GM21367 (cell line): ENCODE results near the gene IFI30.

ENCODE experiments used
- ATAC-seq: cut with Tn5 transposase; IDR thresholded peaks from one replicate; pipeline ENCODE4 v1.9.1; 2021; ENCODE audit not compliant: unreplicated experiment

Gene IFI30

DNA sequence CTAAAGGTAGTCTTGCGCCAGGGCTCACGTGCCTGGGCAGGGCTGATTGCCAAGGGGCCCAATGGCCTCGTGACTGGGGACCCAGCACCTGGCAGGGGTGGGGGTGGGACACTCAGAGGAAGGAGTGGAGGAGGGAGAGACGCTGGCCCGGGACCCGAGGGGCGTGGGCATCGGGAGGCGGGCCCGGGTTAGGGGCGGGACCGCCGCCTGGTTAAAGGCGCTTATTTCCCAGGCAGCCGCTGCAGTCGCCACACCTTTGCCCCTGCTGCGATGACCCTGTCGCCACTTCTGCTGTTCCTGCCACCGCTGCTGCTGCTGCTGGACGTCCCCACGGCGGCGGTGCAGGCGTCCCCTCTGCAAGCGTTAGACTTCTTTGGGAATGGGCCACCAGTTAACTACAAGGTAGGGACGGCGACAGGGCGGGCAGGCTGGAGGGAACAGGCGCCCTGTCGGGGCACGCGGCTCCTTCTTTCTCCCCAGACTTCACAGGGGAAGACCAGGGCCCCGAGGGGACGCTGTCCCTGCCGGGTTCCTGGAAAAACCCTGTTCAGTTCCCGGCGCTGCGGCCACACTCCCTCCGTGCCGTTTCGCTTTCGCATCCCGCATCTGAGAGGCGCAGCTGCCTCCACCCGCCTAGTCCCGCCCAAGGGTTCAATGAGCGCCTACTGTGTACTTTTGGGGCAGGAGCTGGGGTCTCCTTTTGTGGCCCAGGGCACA is at the start of gene IFI30:
Gene IFI30, plus strand, starts transcription at position 242 of the 717 bp plus-strand sequence. Its CDS starts 29 bp downstream, at position 271.
- ATAC-seq, result peak; percentile 26

DNA sequence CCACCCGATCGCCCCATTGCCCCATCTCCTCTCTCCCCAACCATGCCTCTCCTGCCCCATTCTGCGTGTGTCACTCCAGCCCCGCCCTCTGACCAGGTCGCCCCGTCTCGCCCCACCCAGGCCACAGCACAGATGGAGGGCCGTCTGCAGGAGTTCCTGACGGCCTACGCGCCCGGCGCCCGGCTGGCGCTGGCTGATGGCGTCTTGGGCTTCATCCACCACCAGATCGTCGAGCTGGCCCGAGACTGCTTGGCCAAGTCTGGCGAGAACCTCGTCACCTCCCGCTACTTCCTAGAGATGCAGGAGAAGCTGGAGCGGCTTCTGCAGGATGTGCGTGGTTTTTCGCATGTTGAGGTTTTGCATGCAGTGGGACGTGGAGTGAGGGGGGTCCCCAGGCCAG is 49.8 kb upstream of the IFI30 start:
- ATAC-seq, result no peak

DNA sequence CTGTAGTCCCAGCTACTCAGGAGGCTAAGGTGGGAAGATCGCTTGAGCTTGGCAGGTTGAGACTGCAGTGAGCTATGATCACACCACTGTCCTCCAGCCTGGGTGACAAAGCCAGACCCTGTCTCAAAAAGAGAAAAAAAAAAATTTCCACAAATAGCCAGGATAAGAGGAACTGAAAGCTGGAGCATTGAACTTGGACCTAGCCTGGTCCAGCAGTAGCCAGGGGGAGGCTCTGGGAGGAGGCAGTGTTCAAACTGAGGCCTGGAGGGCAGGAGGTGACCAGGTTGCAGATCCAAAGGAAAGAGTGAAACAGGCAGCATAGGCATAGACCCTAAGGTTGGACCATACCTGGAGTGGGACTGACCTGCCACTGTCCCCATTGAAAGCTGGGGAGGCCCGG is 47.5 kb upstream of the IFI30 start:
- ATAC-seq, result no peak

DNA sequence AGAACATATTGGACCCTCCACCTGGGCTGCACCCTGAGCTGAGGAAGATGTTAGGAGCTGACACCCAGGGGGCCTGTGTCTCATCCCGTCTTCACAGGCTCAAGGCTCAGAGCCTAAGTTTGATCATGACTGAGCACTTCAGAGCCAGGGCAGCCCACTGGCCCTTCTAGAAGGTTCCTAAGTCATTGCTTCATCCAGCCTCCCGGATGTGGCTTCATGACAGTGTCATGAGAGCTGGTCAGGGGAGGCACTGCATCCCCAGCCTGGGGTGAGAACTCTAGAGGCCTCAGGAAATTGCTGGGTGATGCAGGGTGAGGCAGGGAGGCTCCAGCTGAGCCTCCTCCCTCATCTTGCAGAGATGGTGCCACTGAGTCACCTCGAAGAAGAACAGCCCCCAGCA is 45.6 kb upstream of the IFI30 start:
- no peak for ATAC-seq

DNA sequence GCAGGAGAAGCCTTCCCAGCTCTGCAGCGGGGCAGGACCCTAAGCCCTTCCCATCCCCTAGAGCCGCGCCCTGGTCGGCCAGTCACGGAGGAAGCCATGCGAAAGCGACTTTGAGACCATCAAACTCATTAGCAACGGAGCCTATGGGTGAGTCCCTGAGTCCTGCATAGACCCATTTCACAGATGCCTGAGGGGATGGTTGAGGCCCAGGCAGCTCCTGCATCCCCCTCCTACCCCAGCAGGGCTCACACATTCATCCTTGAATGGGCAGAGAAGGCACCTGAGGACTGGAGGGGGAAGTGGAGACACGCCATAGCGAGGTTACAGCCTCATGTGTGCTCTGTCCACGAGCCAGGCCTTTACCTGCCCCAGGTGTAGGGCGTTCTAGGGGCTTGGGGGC is 44.8 kb upstream of the IFI30 start:
- ATAC-seq, result no peak

DNA sequence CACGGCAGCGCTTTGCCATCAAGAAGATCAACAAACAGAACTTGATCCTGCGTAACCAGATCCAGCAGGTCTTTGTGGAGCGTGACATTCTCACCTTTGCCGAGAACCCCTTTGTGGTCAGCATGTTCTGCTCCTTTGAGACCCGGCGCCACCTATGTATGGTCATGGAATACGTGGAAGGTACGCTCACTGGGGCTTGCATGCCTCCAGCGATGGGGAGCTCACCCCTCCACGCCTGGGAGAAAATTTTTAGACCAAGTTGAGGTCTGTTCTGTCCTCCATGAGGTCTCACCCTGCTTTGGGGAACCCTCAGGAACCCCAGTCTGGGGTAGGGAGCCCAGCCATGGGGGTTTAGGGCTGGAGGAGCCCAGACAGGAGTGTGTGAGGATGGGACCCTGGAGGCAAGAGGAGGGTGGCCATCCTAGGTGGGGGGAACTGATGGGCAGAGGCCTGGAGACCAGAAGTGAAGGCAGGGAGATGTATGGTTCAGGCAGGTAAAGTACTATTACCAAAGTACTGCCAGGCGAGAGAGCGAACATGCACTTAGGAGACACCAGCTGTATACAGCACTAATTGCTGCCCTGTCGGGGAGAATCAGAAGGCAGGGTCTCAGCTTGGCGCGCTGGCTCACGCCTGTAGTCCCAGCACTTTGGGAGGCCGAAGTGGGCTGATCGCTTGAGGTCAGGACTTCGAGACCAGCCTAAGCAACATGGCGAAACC is 42.9 kb upstream of the IFI30 start:
- no peak for ATAC-seq

DNA sequence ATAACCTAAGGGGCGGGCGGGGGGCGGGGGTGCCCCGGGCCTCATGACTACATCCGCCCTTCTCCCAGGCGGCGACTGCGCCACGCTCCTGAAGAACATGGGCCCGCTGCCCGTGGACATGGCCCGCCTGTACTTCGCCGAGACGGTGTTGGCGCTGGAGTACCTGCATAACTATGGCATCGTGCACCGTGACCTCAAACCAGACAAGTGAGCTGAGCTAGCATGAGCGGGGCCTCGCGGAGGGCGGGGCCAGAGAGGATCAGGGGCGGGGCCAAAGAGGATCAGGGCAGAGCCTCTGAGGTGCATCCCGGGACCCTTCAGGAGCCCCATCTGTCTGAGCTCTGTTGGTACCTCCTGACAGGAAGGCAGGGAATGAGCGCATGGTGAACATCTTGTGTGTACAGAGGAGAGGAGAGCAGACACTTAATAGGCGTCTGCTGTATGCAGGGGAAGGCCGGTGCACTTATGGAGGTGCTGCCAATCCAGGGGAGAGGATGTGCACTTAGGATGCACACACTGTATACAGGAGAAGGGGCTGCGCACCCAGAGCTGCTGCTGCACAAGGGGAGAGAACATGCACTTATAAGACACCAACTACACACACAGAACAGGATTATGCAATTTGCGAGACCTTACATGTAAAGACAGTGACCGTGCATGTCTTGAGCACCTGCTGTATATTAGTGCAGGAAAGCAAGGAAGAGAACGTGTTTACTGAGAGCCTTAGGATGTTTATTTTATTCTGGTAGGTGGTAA is 41.6 kb upstream of the IFI30 start:
- no peak for ATAC-seq

DNA sequence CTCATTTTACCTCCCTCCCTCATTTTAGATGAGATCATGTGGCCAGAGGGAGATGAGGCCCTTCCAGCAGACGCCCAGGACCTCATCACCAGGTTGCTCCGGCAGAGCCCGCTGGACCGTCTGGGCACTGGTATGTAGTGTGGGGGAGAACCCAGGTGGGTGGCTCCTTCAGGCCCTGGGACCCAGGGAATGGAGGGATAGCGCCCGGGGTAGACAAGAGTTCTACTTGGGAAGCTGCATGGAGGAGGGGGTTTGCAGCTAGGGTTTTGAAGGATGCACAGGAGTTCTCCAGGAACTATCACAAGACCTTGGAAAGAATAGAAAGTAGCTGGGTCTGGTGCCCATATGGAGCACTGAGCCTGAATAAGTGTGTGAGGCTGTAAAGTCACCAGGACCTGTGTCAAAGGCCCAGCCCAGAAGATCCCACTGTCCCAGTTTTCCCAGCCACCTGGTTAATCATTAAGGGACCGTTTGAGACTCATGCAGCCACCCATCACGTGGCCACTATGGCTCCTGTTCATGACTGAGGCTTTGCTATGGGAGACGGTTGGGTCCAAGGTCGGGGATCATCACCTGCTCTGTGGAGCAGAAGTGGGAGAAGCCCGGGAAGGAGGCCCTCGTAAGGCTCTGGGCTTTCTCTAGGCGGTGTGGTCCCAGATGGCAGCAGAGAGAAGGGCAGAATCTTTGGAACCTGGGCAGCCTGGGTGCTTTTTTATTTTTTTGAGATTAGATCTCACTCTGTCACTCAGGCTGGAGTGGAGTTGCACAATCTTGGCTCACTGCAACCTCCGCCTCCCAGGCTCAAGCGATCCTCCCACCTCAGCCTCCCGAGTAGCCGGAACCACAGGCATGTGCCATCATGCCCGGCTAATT is 37.7 kb upstream of the IFI30 start:
- ATAC-seq, result no peak

DNA sequence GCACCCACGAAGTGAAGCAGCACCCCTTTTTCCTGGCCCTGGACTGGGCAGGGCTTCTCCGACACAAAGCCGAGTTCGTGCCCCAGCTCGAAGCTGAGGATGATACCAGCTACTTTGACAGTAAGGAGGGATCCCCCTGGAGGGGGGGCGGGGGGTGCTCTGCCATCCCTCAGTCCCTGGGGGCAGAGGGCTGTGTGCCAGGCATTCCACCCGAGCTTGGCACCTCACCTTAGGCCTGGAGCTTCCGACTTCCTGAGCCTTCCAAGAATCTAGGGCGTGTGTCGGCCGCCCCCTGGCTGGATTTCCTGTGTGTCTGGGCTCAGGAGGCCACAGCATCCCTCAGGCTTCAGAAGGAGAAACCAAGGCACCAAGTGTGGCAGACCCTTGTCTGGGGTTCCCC is 36.4 kb upstream of the IFI30 start:
- no peak for ATAC-seq

DNA sequence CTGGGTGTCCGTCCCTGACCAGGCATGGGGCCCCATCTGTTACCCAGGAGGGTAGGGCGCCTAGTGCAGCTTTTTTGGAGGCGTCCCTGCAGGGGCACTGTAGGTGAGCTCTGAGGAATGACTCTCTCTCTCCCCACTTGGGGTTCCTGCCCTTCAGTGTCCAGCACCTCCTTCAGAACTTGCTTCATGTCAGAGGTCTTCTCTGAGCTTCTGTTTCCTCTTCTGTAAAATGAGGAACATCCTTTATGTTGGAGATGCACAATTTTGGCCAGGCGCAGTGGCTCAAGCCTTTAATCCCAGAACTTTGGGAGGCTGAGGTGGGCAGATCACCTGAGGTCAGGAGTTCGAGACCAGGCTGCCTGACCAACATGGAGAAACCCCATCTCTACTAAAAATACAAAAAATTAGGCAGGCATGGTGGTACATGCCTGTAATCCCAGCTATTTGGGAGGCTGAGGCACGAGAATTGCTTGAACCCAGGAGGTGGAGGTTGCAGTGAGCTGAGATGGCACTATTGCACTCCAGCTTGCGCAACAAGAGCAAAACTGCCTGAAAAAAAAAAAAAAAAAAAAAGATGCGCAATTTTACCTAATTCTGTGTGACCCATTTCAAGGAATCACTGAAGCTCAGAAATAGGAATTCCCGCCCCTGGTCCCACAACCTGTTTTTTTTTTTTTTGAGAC is 35.8 kb upstream of the IFI30 start:
- no peak for ATAC-seq

DNA sequence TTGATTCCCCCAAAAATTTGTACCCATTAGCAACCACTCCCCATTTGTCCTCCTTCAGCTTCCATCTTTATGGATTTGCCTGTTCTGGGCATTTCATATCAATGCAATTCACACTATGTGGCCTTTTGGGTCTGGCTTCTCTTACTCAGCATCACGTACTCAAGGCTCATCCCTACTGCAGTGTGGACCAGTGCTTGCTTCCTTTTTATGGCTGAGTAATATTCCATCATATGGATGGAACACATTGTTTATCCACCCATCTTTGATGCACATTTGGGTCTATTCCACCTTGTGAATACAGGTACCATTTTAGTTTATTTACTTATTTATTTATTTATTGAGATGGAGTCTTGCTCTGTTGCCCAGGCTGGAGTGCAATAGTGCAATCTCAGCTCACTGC is 33.1 kb upstream of the IFI30 start:
- ATAC-seq, result no peak

DNA sequence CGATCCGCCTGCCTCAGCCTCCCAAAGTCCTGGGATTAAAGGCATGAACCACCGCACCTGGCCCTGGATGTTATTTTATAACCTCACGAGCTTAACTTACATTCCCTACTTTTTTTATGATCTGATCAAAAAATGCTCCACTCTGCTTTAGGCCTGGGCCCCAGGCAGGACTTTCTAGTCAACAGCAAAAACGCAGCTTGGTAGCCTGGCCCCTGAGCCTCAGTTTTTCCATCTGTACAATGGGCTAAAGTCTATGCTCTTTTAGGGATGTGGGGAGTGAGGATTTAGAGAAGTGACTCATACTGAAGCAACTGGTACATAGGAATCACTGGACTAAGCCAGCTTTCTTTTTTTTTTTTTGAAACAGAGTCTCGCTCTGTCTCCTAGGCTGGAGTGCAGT is 32.6 kb upstream of the IFI30 start:
- ATAC-seq, result no peak

DNA sequence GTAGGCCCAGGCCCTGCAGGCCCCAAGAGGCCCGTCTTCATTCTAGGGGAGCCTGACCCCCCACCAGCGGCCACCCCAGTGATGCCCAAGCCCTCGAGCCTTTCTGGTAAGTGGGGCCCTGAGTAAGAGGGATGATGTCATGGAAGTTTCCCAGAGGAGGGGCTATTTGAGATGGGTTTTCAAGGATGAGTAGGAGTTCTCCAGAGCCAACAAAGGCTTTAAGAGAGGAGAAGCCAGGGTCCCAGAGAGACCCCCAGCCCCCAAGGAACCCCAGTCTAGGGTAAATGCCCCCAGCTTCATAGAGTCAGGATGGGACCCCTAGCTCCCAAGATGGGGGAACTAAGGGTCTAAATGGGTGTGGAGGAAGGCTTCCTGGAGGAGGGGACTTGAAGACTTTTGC is 29.7 kb upstream of the IFI30 start:
- no peak for ATAC-seq

DNA sequence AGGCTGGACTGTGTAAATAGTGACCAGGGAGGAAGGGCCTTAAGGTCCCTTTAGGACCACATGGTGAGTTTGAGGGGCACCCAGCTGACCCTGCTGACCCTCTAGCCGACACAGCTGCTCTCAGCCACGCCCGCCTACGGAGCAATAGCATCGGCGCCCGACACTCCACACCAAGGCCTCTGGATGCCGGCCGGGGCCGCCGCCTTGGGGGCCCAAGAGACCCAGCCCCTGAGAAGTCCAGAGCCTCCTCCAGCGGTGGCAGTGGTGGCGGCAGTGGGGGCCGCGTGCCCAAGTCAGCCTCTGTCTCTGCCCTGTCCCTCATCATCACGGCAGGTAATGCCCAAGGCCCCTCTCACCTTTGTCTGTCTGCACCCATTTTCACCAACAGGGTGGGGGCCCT is 29.3 kb upstream of the IFI30 start:
- ATAC-seq, result no peak

DNA sequence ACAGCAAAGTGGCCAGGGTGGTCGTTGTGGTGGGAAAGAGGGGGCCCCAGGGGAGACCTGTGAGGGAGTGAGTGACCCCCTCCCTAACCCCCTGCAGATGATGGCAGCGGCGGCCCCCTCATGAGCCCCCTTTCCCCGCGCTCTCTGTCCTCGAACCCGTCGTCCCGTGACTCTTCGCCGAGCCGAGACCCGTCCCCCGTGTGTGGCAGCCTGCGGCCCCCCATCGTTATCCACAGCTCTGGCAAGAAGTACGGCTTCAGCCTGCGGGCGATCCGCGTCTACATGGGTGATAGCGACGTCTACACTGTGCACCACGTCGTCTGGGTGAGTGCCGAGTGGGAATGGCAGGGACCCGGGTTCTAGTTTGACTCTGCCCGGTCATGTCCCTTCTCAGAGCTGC is 28.7 kb upstream of the IFI30 start:
- ATAC-seq, result no peak

DNA sequence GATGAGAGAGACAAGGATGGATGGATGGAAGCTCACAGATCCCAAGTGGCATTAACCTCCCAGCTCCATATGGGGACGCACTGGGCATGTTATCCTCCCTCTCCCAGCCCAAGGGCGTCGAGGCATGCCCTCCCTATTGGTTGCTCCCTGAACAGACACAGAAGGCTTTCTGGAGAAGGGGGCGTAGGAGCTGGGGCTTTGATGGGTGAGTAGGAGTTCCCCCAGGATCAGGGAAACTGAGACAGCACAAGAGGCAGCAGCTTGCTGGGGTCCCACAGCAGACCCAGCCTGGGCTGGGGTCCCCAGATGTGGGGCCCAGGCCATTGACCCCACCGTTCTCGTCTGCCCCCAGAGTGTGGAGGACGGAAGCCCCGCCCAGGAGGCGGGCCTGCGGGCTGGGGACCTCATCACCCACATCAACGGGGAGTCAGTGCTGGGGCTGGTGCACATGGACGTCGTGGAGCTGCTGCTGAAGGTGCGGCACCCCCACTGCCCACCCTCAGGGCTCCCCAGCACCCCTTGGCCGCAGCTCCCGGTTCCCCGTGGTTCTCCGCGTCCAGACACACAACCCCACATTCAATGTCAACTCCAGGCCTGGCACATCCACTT is 28.1 kb upstream of the IFI30 start:
- ATAC-seq, result no peak

DNA sequence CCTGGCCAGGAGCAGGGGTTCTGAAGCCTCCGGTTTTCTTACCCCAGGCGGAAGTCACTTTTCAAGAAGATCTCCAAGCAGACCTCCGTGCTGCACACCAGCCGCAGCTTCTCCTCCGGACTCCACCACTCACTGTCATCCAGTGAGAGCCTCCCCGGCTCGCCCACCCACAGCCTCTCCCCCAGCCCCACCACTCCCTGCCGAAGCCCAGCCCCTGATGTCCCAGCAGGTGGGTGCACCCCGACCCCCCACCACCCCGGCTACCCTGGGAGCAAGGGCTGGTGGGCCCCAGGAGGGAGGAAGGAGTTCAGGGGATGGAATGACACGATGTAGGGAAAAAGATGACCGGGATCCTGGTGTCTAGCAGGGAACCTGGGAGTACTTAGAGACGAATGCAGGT is 26.2 kb upstream of the IFI30 start:
- no peak for ATAC-seq

DNA sequence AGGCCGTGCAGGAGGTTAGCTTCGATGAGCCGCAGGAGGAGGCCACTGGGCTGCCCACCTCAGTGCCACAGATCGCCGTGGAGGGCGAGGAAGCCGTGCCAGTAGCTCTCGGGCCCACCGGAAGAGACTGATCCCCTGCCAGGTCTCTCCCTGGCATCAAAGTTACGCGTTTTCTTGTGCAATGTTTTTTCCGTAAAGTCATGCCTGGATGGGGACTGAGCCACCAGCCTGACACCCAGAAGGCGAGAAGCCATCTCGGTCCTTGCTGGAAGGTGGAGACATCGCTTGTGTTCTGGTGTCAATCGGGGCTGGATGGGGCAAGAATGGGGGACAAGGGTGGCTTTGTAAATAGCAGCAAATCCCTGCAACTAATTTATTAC is 24.0 kb upstream of the IFI30 start:
- ATAC-seq, result no peak

DNA sequence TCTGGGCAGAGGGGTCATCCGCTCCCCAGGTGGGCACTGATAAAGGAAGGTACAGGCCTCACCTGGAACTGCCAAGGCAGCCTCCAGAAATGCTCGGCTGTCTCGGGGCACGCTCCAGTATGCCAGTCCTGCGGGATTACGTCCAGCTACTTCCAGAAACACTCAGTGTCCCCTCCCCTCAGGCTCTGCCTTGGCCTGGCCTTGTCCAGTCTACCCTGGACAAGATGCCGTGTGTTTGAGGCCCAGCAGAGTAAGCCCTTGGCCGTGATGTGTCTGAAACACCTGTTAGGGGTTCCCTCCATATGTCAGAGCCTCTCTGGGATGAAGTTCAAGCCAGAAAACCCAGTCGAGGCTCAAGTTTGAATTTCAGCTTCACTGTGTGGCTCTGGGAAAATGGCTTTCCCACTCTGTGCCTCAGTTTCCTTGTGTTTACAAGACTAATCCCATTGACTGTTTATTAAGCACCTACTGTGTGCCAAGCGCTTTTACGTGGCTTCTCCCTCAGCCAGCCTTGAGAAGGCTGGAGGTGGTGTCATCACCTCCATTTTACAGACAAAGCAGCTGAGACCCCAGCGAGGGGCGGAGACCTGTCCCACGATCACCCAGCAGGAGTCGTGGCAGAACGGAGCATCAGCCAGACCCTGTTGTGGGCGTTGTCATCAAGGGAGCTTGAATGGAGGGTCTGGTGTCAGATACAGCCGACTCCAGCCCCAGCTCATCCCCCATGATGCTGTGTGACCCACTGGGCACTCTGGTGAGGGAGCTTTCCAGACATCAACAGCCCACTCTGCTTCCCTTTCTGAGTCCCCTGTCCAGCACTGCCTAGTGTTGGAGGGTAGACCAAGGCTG is 22.6 kb upstream of the IFI30 start:
- ATAC-seq, result no peak
